GOT3 (cell line): Measurements from ENCODE around the gene PKNOX1.
"Not testable (repeated sequence)": the region's sequence is repeated elsewhere in the genome, so short reads cannot be mapped to it uniquely, and the experiment has no call there.

ENCODE experiments used
- DNase-seq: peaks from one replicate; lab custom pipeline; 2025; ENCODE audit warnings: mixed read lengths; lab: John Stamatoyannopoulos, UW

The PKNOX1 gene

GRCh38 chr21:42973991-42974831 lies at the start of gene PKNOX1:
Gene PKNOX1, plus strand, starts transcription at chr21:42974562. Its CDS starts 29,820 bp downstream, at chr21:43004382.
- peak; percentile 94 for DNase-seq

GRCh38 chr21:42925114-42925926 lies 49.0 kb upstream of the PKNOX1 start, which contains the start of gene ERVH48-1:
Gene ERVH48-1, minus strand, starts transcription at chr21:42925630. Its CDS starts 6,624 bp downstream, at chr21:42919006.
- DNase-seq = no peak

GRCh38 chr21:42927474-42928200 lies 46.7 kb upstream of the PKNOX1 start:
- not testable (repeated sequence) for DNase-seq

- no peak for DNase-seq
These were observed 44.4 kb upstream of the PKNOX1 start for GRCh38 chr21:42929969-42930368.

- DNase-seq = no peak
These were observed 42.7 kb upstream of the PKNOX1 start for GRCh38 chr21:42931560-42932235.

- DNase-seq = not testable (repeated sequence)
These were observed 41.8 kb upstream of the PKNOX1 start for GRCh38 chr21:42932378-42933136.

- not testable (repeated sequence) for DNase-seq
These were observed 41.0 kb upstream of the PKNOX1 start for GRCh38 chr21:42933137-42933970.

GRCh38 chr21:42933973-42934372 lies 40.4 kb upstream of the PKNOX1 start:
- not testable (repeated sequence) for DNase-seq

- not testable (repeated sequence) for DNase-seq
These were observed 38.0 kb upstream of the PKNOX1 start for GRCh38 chr21:42936360-42936759.

- not testable (repeated sequence) for DNase-seq
These were observed 37.1 kb upstream of the PKNOX1 start for GRCh38 chr21:42937034-42937940.

- no peak for DNase-seq
These were observed 36.3 kb upstream of the PKNOX1 start for GRCh38 chr21:42937960-42938605.

GRCh38 chr21:42938606-42938995 lies 35.8 kb upstream of the PKNOX1 start:
- DNase-seq = not testable (repeated sequence)

- peak; percentile 6 for DNase-seq
These were observed 34.6 kb upstream of the PKNOX1 start for GRCh38 chr21:42939582-42940413.

GRCh38 chr21:42941696-42942085 lies 32.7 kb upstream of the PKNOX1 start:
- no peak for DNase-seq

GRCh38 chr21:42942244-42942643 lies 32.1 kb upstream of the PKNOX1 start:
- no peak for DNase-seq

GRCh38 chr21:42949094-42949755 lies 25.1 kb upstream of the PKNOX1 start:
- not testable (repeated sequence) for DNase-seq

- not testable (repeated sequence) for DNase-seq
These were observed 23.2 kb upstream of the PKNOX1 start for GRCh38 chr21:42951193-42951592.
